HepG2 (cell line): ENCODE results near the gene ATP6V1C2. TPM values are rescaled to one million over a fixed set of nuclear protein-coding genes. Genes with fewer than 3 reads are reported as not detected.
"Not testable (repeated sequence)": the region's sequence is repeated elsewhere in the genome, so short reads cannot be mapped to it uniquely, and the experiment has no call there.

Experiments used
- ATAC-seq: fragments of 200-7000 bp; cut with Tn5 transposase; 3 replicates; pipeline ENCODE4 v1.9.1; 2020; ENCODE audit warnings: mild to moderate bottlenecking, moderate library complexity
- BruUV-seq: library from RNA; stranded (reverse); fragments of 400-500 nt; replicated peaks from 2 replicates; lab custom pipeline; 2021; lab: Mats Ljungman, UMichigan
- CTCF ChIA-PET: fragments of 300-600 bp; formaldehyde crosslinking; extraction: SDS; loops from one replicate; lab custom pipeline; 2021; ENCODE audit warnings: low total read pairs, inconsistent platforms, low intra/inter-chr PET ratio; lab: Yijun Ruan, JAX
- POLR2A ChIA-PET: fragments of 350-600 bp; sonication (Branson Sonifier 250); formaldehyde crosslinking; loops from one replicate; lab custom pipeline; 2020; ENCODE audit warnings: antibody characterized with exemption, inconsistent platforms; lab: Yijun Ruan, JAX
- DNase-seq: peaks from one replicate; pipeline ENCODE4 v3.0.0-alpha.2; 2015; ENCODE audit warnings: low spot score
- FAIRE-seq: peaks from 3 replicates; lab custom pipeline; 2011; peaks lifted over from hg19 to GRCh38; lab: Jason Lieb, UNC
- H2AFZ ChIP-seq: one replicate; pipeline ENCODE4 v1.6.1; 2011; ENCODE audit warnings: low read length, inconsistent platforms
- H3K27ac ChIP-seq: fragments of 300-600 bp; 3 replicates; pipeline ENCODE4 v1.8.0; 2011; ENCODE audit warnings: mixed run types, mild to moderate bottlenecking, mixed read lengths, low read length, inconsistent platforms; ENCODE audit not compliant: insufficient read depth; ENCODE audit errors: extremely low read length
- H3K27me3 ChIP-seq, 2 experiments: fragments of 200-600 bp in 1 of 2; 2 replicates in 1 of 2; 3 replicates in 1 of 2; pipeline versions ENCODE4 v1.6.0 to v1.8.0; 2011; ENCODE audit warnings: low read length in 2 of 2, mild to moderate bottlenecking in 2 of 2, moderate library complexity in 2 of 2, inconsistent platforms in 1 of 2; ENCODE audit not compliant: insufficient read depth in 2 of 2, control insufficient read depth in 1 of 2
- H3K36me3 ChIP-seq, 2 experiments: fragments of 200-600 bp in 1 of 2; replicated peaks in 1 of 2; 2 replicates in 1 of 2; 3 replicates in 1 of 2; pipeline versions ENCODE4 v1.5.1 to v1.8.0; 2011; ENCODE audit warnings: low read length in 2 of 2, inconsistent platforms in 1 of 2; ENCODE audit not compliant: insufficient read depth in 2 of 2, control insufficient read depth in 1 of 2
- H3K4me1 ChIP-seq: 2 replicates; pipeline ENCODE4 v1.5.1; 2012; ENCODE audit warnings: low read length, inconsistent platforms; ENCODE audit not compliant: insufficient read depth
- H3K4me2 ChIP-seq: 2 replicates; pipeline ENCODE4 v1.6.0; 2011; ENCODE audit warnings: low read depth, low read length, inconsistent platforms
- H3K4me3 ChIP-seq, 3 experiments: fragments of 200-600 bp in 1 of 3; sonication (generic), shearing (Covaris generic) in 1 of 3; replicated peaks in 1 of 3; 2 replicates each; pipeline ENCODE4 v1.5.1; 2011 to 2016; ENCODE audit warnings: low read length in 3 of 3, inconsistent platforms in 2 of 3, low read depth in 2 of 3, mild to moderate bottlenecking in 2 of 3, control low read depth in 1 of 3, mixed read lengths in 1 of 3; ENCODE audit not compliant: insufficient read depth in 1 of 3
- H3K79me2 ChIP-seq: one replicate; pipeline ENCODE4 v1.6.1; 2011; ENCODE audit warnings: low read length, inconsistent platforms; ENCODE audit not compliant: insufficient read depth
- H3K9ac ChIP-seq: 2 replicates; pipeline ENCODE4 v1.6.0; 2011; ENCODE audit warnings: mild to moderate bottlenecking, low read depth, low read length, inconsistent platforms; ENCODE audit not compliant: insufficient read depth
- H3K9me3 ChIP-seq: 2 replicates; pipeline ENCODE4 v1.5.1; 2012; ENCODE audit warnings: mild to moderate bottlenecking, low read length
- H4K20me1 ChIP-seq: 2 replicates; pipeline ENCODE4 v1.6.0; 2011; ENCODE audit warnings: inconsistent platforms, mild to moderate bottlenecking, low read length, moderate library complexity; ENCODE audit not compliant: insufficient read depth
- SP140L ChIP-seq: sonication (generic); formaldehyde crosslinking; IDR thresholded peaks from 2 replicates; pipeline ENCODE4 v1.4.0; 2020; ENCODE audit warnings: missing genetic modification reagents, borderline replicate concordance
- THAP11 ChIP-seq: IDR thresholded peaks from 2 replicates; pipeline ENCODE4 v1.6.1; 2016; ENCODE audit warnings: missing biosample characterization, missing genetic modification reagents
- ZNF234 ChIP-seq: sonication (generic); formaldehyde crosslinking; conservative IDR thresholded peaks from 2 replicates; pipeline ENCODE4 v1.5.1; 2020; ENCODE audit warnings: mild to moderate bottlenecking, missing genetic modification reagents
- ZNF251 ChIP-seq: sonication (generic); formaldehyde crosslinking; IDR thresholded peaks from 2 replicates; pipeline ENCODE4 v1.9.0; 2021; ENCODE audit warnings: mild to moderate bottlenecking, missing genetic modification reagents
- ZNF629 ChIP-seq: sonication (generic); formaldehyde crosslinking; conservative IDR thresholded peaks from 2 replicates; pipeline ENCODE4 v1.5.0; 2020; ENCODE audit warnings: missing genetic modification reagents
- ZNF75D ChIP-seq: sonication (generic); formaldehyde crosslinking; IDR thresholded peaks from 2 replicates; pipeline ENCODE4 v1.8.1; 2023; ENCODE audit warnings: missing genetic modification reagents, mild to moderate bottlenecking, borderline replicate concordance
- WGBS: methylation state at CpG from one replicate; pipeline ENCODE4 v1.1.6; 2017; ENCODE audit warnings: low lambda C conversion rate; 5-methylcytosine and 5-hydroxymethylcytosine counted together
- in situ Hi-C: cut with HindIII; loops from 2 replicates; pipeline ENCODE4 v1.10.0; 2017; ENCODE audit warnings: low pct_unique_long_range_greater_than_20kb; ENCODE audit not compliant: extremely low pct_ligation_motif_present
- intact Hi-C: fragments of 100-400 bp; cut with micrococcal nuclease; formaldehyde crosslinking; loops from one replicate; pipeline ENCODE4 v1.10.0; 2022; ENCODE audit not compliant: unreplicated experiment
- polyA plus RNA-seq, 8 experiments: library from polyadenylated mRNA; depleted of rRNA in 3 of 8; stranded (reverse) in 7 of 8; unstranded in 1 of 8; fragments of >200 nt; fragmentation: Illumina TruSeq in 4 of 8; extraction: Trizol in 4 of 8; gene quantifications; 2 replicates each; pipeline versions ENCODE4 v1.2.1 to v1.2.3, GENCODE V29; 2011 to 2016; ENCODE audit warnings: low read depth in 4 of 8, missing spikeins in 1 of 8, mixed read lengths in 1 of 8; ENCODE audit not compliant: insufficient read depth in 1 of 8
- total RNA-seq, 5 experiments: library from RNA; depleted of rRNA; stranded (reverse); fragments of >200 nt; fragmentation: Illumina TruSeq; extraction: Trizol; gene quantifications; 2 replicates each; pipeline ENCODE4 v1.2.3, GENCODE V29; 2016; ENCODE audit warnings: low read depth in 1 of 5
- TF ChIP-seq, protein P1 (sequence below): sonication (generic); formaldehyde crosslinking; IDR thresholded peaks from 2 replicates; pipeline ENCODE4 v1.8.1; 2023; ENCODE audit warnings: mild to moderate bottlenecking, missing genetic modification reagents, borderline replicate concordance
- TF ChIP-seq, protein P2 (sequence below): IDR thresholded peaks from 2 replicates; pipeline ENCODE4 v1.6.1; 2016; ENCODE audit warnings: low read depth, missing genetic modification reagents, missing compliant biosample characterization
- TF ChIP-seq, protein P3 (sequence below): IDR thresholded peaks from 2 replicates; pipeline ENCODE4 v1.6.1; 2012; ENCODE audit warnings: low read length, improper control_type of control experiment

Gene ATP6V1C2
- total and polyA plus RNA-seq, 2 of the 13 experiments (the other 11 are each of a cell fraction or from before 2014, with no cell fraction given) = 0.04 to 0.29 TPM

DNA sequence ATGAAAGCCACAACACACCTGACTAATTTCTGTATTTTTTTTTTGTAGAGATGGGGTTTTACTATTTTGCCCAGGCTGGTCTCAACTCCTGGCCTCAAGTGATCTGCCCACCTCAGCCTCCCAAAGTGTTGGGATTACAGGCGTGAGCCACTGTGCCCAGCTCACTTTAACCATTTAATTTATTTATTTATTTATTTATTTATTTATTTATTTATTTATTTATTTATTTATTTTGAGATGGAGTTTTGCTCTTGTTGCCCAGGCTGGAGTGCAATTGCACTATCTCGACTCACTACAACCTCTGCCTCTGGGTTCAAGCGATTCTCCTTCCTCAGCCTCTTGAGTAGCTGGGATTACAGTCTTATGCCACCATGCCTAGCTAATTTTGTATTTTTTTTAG is 96.9 kb downstream of the ATP6V1C2 start:
- CTCF ChIA-PET = interaction anchor here (1.0 kb wide), 1 partner anchor 14 kb away, joined by 3 read pairs; no protein-coding TSS in a partner anchor
- BruUV-seq, in situ Hi-C loops, H3K9ac ChIP-seq, H3K36me3 ChIP-seq, H3K9me3 ChIP-seq, FAIRE-seq, ATAC-seq, H2AFZ ChIP-seq, intact Hi-C loops, H3K79me2 ChIP-seq, POLR2A ChIA-PET, DNase-seq, H3K4me3 ChIP-seq, H4K20me1 ChIP-seq, H3K4me2 ChIP-seq, H3K27ac ChIP-seq: not testable (repeated sequence)
- WGBS = 28% methylated on average over 3 of the region's 3 CpGs
- H3K4me1 ChIP-seq = peaks cover 32% of the 10 kb centered on the region
- peaks cover 0 to 57% of the 10 kb centered on the region in 2 experiments; a peak in 3 of 5 replicates for H3K27me3 ChIP-seq

DNA sequence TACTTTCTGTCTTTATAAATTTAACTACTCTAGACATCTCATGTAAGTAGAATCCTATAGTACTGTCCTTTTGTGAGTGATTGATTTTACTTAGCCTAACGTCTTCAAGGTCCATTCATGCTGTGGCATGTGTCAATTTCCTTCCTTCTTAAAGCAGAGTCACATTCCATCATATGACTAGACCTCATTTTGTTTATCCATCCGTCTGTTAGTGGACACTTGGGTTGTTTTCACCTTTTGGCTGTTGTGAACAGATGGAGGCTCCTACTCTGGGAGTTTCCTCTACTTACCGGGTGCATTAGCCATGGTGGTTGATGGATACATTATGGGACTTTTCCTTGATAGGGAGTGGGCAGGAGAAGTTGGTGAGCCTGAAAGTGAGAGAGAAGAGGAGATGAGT is 97.6 kb downstream of the ATP6V1C2 start:
- 28% methylated on average over 3 of the region's 3 CpGs for WGBS
- Histone ChIP-seq H3K36me3 (no peaks in the 10 kb centered on the region), H3K4me3 (no peak overlapping the region), H3K9ac (no peak overlapping the region), H3K79me2 (no peaks in the 10 kb centered on the region), H4K20me1 (no peaks in the 10 kb centered on the region), H2AFZ (no peak overlapping the region), H3K9me3 (no peaks in the 10 kb centered on the region), H3K4me1 (peaks cover 25% of the 10 kb centered on the region), H3K4me2 (no peak overlapping the region), H3K27me3 (peaks cover 0 to 60% of the 10 kb centered on the region in 2 experiments; a peak in 3 of 5 replicates), H3K27ac (no peak overlapping the region)
- DNase-seq (no peak), ATAC-seq (no peak), FAIRE-seq (no peak)
- in situ Hi-C loops (no loop called here), intact Hi-C loops (no loop called here)
- ChIA-PET CTCF (interaction anchor here (1.0 kb wide), 1 partner anchor 13 kb away, joined by 3 read pairs; no protein-coding TSS in a partner anchor), POLR2A (no interaction called here)
- BruUV-seq = no TSS peak
- TF ChIP-seq, protein P1, sequence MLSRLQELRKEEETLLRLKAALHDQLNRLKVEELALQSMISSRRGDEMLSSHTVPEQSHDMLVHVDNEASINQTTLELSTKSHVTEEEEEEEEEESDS (CRISPR knock-in tag) = no peak
- TF ChIP-seq ZNF251 (CRISPR knock-in tag) (no peak), ZNF75D (CRISPR knock-in tag) (no peak), THAP11 (CRISPR knock-in tag) (no peak), ZNF629 (CRISPR knock-in tag) (no peak), SP140L (no peak), ZNF234 (CRISPR knock-in tag) (no peak)
- TF ChIP-seq, protein P2, sequence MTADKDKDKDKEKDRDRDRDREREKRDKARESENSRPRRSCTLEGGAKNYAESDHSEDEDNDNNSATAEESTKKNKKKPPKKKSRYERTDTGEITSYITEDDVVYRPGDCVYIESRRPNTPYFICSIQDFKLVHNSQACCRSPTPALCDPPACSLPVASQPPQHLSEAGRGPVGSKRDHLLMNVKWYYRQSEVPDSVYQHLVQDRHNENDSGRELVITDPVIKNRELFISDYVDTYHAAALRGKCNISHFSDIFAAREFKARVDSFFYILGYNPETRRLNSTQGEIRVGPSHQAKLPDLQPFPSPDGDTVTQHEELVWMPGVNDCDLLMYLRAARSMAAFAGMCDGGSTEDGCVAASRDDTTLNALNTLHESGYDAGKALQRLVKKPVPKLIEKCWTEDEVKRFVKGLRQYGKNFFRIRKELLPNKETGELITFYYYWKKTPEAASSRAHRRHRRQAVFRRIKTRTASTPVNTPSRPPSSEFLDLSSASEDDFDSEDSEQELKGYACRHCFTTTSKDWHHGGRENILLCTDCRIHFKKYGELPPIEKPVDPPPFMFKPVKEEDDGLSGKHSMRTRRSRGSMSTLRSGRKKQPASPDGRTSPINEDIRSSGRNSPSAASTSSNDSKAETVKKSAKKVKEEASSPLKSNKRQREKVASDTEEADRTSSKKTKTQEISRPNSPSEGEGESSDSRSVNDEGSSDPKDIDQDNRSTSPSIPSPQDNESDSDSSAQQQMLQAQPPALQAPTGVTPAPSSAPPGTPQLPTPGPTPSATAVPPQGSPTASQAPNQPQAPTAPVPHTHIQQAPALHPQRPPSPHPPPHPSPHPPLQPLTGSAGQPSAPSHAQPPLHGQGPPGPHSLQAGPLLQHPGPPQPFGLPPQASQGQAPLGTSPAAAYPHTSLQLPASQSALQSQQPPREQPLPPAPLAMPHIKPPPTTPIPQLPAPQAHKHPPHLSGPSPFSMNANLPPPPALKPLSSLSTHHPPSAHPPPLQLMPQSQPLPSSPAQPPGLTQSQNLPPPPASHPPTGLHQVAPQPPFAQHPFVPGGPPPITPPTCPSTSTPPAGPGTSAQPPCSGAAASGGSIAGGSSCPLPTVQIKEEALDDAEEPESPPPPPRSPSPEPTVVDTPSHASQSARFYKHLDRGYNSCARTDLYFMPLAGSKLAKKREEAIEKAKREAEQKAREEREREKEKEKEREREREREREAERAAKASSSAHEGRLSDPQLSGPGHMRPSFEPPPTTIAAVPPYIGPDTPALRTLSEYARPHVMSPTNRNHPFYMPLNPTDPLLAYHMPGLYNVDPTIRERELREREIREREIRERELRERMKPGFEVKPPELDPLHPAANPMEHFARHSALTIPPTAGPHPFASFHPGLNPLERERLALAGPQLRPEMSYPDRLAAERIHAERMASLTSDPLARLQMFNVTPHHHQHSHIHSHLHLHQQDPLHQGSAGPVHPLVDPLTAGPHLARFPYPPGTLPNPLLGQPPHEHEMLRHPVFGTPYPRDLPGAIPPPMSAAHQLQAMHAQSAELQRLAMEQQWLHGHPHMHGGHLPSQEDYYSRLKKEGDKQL (CRISPR knock-in tag) = no peak
- TF ChIP-seq, protein P3, sequence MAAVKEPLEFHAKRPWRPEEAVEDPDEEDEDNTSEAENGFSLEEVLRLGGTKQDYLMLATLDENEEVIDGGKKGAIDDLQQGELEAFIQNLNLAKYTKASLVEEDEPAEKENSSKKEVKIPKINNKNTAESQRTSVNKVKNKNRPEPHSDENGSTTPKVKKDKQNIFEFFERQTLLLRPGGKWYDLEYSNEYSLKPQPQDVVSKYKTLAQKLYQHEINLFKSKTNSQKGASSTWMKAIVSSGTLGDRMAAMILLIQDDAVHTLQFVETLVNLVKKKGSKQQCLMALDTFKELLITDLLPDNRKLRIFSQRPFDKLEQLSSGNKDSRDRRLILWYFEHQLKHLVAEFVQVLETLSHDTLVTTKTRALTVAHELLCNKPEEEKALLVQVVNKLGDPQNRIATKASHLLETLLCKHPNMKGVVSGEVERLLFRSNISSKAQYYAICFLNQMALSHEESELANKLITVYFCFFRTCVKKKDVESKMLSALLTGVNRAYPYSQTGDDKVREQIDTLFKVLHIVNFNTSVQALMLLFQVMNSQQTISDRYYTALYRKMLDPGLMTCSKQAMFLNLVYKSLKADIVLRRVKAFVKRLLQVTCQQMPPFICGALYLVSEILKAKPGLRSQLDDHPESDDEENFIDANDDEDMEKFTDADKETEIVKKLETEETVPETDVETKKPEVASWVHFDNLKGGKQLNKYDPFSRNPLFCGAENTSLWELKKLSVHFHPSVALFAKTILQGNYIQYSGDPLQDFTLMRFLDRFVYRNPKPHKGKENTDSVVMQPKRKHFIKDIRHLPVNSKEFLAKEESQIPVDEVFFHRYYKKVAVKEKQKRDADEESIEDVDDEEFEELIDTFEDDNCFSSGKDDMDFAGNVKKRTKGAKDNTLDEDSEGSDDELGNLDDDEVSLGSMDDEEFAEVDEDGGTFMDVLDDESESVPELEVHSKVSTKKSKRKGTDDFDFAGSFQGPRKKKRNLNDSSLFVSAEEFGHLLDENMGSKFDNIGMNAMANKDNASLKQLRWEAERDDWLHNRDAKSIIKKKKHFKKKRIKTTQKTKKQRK = no peak
